Heart right ventricle (tissue), 16 donors: ENCODE data around the gene TNFAIP8L3. TPM values are rescaled to one million over a fixed set of nuclear protein-coding genes. Genes with fewer than 3 reads are reported as not detected.

Source experiments
- ATAC-seq, 8 donors: fragments of 200-7000 bp; cut with Tn5 transposase; one replicate each; pipeline ENCODE4 v1.9.1; 2020; ENCODE audit warnings: mild to moderate bottlenecking in 8 of 8, moderate library complexity in 8 of 8, moderate number of reproducible peaks in 1 of 8
- DNase-seq, 2 donors: peaks; one replicate each; pipeline ENCODE4 v3.0.0-alpha.2; 2020
- H3K27ac ChIP-seq, 10 donors: fragments of 200-600 bp; sonication (generic) in 2 of 10; one replicate each; pipeline versions ENCODE4 v1.5.0 to v1.8.0; 2020 to 2022; ENCODE audit warnings: mild to moderate bottlenecking in 3 of 10
- H3K27me3 ChIP-seq, 7 donors: fragments of 200-600 bp; one replicate each; pipeline ENCODE4 v1.8.0; 2021 to 2022; ENCODE audit warnings: mild to moderate bottlenecking in 2 of 7
- H3K36me3 ChIP-seq, 9 donors: fragments of 200-600 bp; sonication (generic) in 1 of 9; one replicate each; pipeline versions ENCODE4 v1.5.0 to v1.8.0; 2020 to 2022; ENCODE audit warnings: mild to moderate bottlenecking in 2 of 9
- H3K4me1 ChIP-seq, 9 donors: fragments of 200-600 bp; sonication (generic) in 1 of 9; one replicate each; pipeline versions ENCODE4 v1.5.0 to v1.8.0; 2020 to 2022; ENCODE audit warnings: mild to moderate bottlenecking in 4 of 9
- H3K4me3 ChIP-seq, 10 donors: fragments of 200-600 bp; sonication (generic) in 2 of 10; one replicate each; pipeline versions ENCODE4 v1.5.0 to v1.8.0; 2020 to 2022; ENCODE audit warnings: mild to moderate bottlenecking in 7 of 10, moderate library complexity in 2 of 10
- H3K9me3 ChIP-seq, 11 donors: fragments of 200-600 bp in 10 of 11; sonication (generic) in 2 of 11; one replicate each; pipeline versions ENCODE4 v1.5.0 to v1.8.0; 2013 to 2022; ENCODE audit warnings: mild to moderate bottlenecking in 2 of 11, control low read depth in 1 of 11, moderate library complexity in 1 of 11
- WGBS, 2 donors: extraction: QIAGEN DNeasy Blood & Tissue Kit; methylation state at CpG; one replicate each; pipeline ENCODE4 v1.1.7; 2013; ENCODE audit warnings: inconsistent platforms in 1 of 2; 5-methylcytosine and 5-hydroxymethylcytosine counted together
- intact Hi-C, 10 donors: fragments of 100-400 bp; cut with DNase I; formaldehyde crosslinking; loops; one replicate each; pipeline versions ENCODE4 v1.11.1 to v1.14.2; 2022
- polyA plus RNA-seq, 2 donors: library from polyadenylated mRNA; stranded (reverse); fragments of 200-250 nt; gene quantifications; one replicate each; pipeline ENCODE4 v1.2.3, GENCODE V29; 2013
- total RNA-seq, 10 donors: library from RNA; stranded (reverse); fragmentation: NEBNext Ultra II Directional in 3 of 10; extraction: Animal tissue kit (Norgen Biotek cat#: 25700) in 3 of 10; gene quantifications; one replicate each; pipeline versions ENCODE4 v1.2.1 to v1.2.4, GENCODE V29; 2021 to 2023
- TF ChIP-seq, protein P1 (sequence below), 9 donors: fragments of 200-600 bp; sonication (generic) in 2 of 9; IDR thresholded peaks; one replicate each; pipeline versions ENCODE4 v1.5.0 to v1.8.0; 2021 to 2022; ENCODE audit warnings: antibody characterized with exemption in 9 of 9, mild to moderate bottlenecking in 5 of 9, moderate library complexity in 1 of 9
- donor health status: Arrhythmogenic right ventricular cardiomyopathy.
- donor health status: ischemic (EF 13 %, LVEDD 7.1; RV severe dilation, severe dysfunction).
- donor health status: healthy with polysubstance abuse.
- donor health status: DM: no; HTN: yes; CAD: no.
- donor health status: DM: no; HTN: no; CAD: no.
- donor health status: ischemic (EF 25% LVEDD 6.9; RV normal size, moderate dysfunction).
- donor health status: ischemic (EF 25% LVEDD 5.7; RV mildly dilated, moderate dysfunction).
- donor health status: healthy.
- donor health status: DM: yes; HTN: yes; CAD: no.
- donor health status: Ischemic cardiomyopathy.
- donor health status: ischemic (EF 35%, LVEDD 5.7; RV mildly dilated, moderate dysfunction).
- donor health status: nonischemic (EF 11% LVEDD 7.7; RV severe dilation, severe dysfunction).
- donor health status: DM: yes; HTN: yes; CAD: no.
- donor health status: PGD.
- donor health status: ischemic (EF 29% LVEDD 5.4; RV normal size, mild dysfunction).
- donor health status: nonischemic (EF 23%, LVEDD 6.1; RV moderate dilation, normal function).

TNFAIP8L3 gene
- total and polyA plus RNA-seq, 12 donors: 1.3 to 14.4 (median 3.4) TPM

DNA sequence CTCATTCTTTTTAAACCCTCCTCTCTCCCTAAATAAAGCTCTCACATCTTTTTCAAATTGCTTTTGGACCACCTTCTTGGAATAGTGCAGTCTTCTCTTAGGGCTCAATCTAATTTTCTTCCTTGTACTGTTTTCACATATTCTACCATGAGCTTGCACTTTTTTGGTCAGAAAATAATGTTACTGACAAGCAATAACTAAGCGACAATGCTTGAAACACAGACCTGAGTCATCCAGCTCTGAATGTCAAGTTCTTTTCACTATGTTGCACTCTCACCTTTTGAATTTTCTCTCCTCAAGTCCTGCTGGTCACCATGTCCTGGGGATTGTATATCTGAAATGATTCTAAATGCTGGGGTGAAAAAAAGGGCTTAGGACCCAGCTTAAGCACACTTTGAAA lies 8.9 kb downstream of the TNFAIP8L3 start:
- no peak for ATAC-seq
- Histone ChIP-seq H3K36me3 (no peaks in the 10 kb centered on the region), H3K9me3 (no peaks in the 10 kb centered on the region), H3K4me1 (no peaks in the 10 kb centered on the region), H3K27ac (no peak overlapping the region), H3K4me3 (no peak overlapping the region), H3K27me3 (peaks cover 0 to 10% (median 0%) of the 10 kb centered on the region in 7 donors)
- intact Hi-C loops: no loop called here
- TF ChIP-seq, protein P1, sequence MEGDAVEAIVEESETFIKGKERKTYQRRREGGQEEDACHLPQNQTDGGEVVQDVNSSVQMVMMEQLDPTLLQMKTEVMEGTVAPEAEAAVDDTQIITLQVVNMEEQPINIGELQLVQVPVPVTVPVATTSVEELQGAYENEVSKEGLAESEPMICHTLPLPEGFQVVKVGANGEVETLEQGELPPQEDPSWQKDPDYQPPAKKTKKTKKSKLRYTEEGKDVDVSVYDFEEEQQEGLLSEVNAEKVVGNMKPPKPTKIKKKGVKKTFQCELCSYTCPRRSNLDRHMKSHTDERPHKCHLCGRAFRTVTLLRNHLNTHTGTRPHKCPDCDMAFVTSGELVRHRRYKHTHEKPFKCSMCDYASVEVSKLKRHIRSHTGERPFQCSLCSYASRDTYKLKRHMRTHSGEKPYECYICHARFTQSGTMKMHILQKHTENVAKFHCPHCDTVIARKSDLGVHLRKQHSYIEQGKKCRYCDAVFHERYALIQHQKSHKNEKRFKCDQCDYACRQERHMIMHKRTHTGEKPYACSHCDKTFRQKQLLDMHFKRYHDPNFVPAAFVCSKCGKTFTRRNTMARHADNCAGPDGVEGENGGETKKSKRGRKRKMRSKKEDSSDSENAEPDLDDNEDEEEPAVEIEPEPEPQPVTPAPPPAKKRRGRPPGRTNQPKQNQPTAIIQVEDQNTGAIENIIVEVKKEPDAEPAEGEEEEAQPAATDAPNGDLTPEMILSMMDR (IDR thresholded peaks at IDR 0.05): no peak
- DNase-seq: no peak
- WGBS, 2 donors: 97 to 98% methylated on average over 1 of the region's 1 CpG

DNA sequence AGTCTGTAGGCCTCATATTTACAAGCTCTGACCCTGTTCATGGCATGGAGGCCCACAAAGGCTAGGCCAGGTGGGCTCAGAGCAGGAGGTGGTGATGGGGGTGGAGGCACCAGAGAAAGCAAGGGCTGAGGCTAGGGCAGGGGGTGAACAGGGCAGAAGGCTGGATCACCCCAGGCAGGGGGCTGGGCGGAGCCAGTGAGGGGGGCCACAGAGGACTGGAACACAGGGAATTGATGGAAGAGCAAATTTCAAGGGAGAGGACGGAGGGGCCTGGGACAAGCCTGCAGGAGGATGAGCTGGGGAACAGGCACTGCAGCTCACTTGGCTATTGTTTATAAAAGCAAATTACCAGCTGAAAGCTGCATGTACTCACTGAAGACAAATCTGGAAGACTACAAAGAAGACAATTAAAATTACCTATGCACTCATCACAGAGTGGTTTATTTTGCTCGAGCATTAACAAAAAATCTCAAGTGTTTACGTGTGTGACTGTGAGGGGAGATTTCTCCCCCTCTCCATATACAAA lies 11.0 kb downstream of the TNFAIP8L3 start:
- WGBS, 2 donors: 90% methylated on average over 4 of the region's 4 CpGs
- ATAC-seq: no peak
- TF ChIP-seq, protein P1 (IDR thresholded peaks at IDR 0.05): no peak
- Histone ChIP-seq H3K27ac (no peak overlapping the region), H3K9me3 (no peaks in the 10 kb centered on the region), H3K36me3 (no peaks in the 10 kb centered on the region), H3K4me1 (peaks cover 0 to 3% (median 0%) of the 10 kb centered on the region in 9 donors), H3K27me3 (peaks cover 0 to 3% (median 0%) of the 10 kb centered on the region in 7 donors), H3K4me3 (no peak overlapping the region)
- intact Hi-C loops: no loop called here
- no peak for DNase-seq

DNA sequence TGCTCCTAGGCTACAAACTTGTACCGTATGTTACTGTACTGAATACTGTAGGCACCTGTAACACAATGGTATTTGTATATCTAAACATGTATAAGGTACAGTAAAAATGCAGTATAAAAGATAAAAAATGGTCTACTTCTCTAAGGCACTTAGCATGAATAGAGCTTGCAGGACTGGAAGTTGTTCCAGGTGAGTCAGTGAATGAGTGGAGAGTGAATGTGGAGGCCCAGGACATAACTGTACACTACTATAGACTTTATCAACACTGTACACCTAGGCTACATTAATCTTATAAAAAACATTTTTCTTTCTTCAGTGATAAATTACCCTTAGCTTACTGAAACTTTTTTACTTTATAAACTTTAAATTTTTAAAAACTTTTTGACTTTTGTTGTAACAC lies 12.5 kb downstream of the TNFAIP8L3 start:
- H3K27me3 ChIP-seq: no peaks in the 10 kb centered on the region
- WGBS, 2 donors: 98 to 100% methylated on average over 1 of the region's 1 CpG
- no peak overlapping the region for H3K27ac ChIP-seq
- DNase-seq (no peak), ATAC-seq (no peak)
- TF ChIP-seq, protein P1 (IDR thresholded peaks at IDR 0.05): no peak
- no peak overlapping the region for H3K4me3 ChIP-seq
- peaks cover 0 to 8% (median 1%) of the 10 kb centered on the region in 9 donors for H3K4me1 ChIP-seq
- H3K9me3 ChIP-seq: no peaks in the 10 kb centered on the region
- H3K36me3 ChIP-seq: no peaks in the 10 kb centered on the region
- intact Hi-C loops: no loop called here

DNA sequence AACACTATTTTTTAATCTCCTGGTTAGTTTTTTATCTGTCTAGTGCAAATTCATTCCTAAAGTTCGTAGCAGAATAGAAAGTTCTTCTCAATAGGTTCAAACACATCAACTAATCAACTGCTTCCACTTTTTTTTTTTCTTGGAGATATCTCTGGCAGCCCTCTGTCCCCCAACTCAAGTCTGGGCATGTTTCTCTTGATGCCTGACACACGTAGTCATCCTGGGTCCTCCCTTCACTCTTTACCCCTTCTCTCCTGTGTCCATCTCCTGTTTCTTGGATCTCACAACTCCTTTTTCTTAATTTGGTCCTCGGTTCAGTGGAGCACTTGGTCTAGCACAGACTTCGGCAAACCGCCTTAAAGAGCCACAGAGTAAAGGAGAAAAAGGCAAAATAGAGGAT lies 14.4 kb downstream of the TNFAIP8L3 start:
- Histone ChIP-seq H3K27ac (no peak overlapping the region), H3K4me3 (no peak overlapping the region), H3K36me3 (no peaks in the 10 kb centered on the region), H3K9me3 (no peaks in the 10 kb centered on the region), H3K27me3 (no peaks in the 10 kb centered on the region), H3K4me1 (peaks cover 0 to 25% (median 11%) of the 10 kb centered on the region in 9 donors)
- TF ChIP-seq, protein P1 (IDR thresholded peaks at IDR 0.05): no peak
- intact Hi-C loops: no loop called here
- DNase-seq (no peak), ATAC-seq (no peak)
- WGBS, 2 donors: 89 to 92% methylated on average over 5 of the region's 5 CpGs
